GM18520 (cell line): ENCODE data around the gene FCRL2.
"Not testable (repeated sequence)": the region's sequence is repeated elsewhere in the genome, so short reads cannot be mapped to it uniquely, and the experiment has no call there.

Experiments used
- ATAC-seq: cut with Tn5 transposase; IDR thresholded peaks from one replicate; pipeline ENCODE4 v1.9.1; 2021; ENCODE audit not compliant: unreplicated experiment

FCRL2 gene

GRCh38 chr1:157758018-157758417 lies 18.9 kb downstream of the FCRL2 start:
- no peak for ATAC-seq

GRCh38 chr1:157753611-157754010 lies 23.3 kb downstream of the FCRL2 start:
- no peak for ATAC-seq

GRCh38 chr1:157751283-157751682 lies 25.6 kb downstream of the FCRL2 start:
- no peak for ATAC-seq

DNA sequence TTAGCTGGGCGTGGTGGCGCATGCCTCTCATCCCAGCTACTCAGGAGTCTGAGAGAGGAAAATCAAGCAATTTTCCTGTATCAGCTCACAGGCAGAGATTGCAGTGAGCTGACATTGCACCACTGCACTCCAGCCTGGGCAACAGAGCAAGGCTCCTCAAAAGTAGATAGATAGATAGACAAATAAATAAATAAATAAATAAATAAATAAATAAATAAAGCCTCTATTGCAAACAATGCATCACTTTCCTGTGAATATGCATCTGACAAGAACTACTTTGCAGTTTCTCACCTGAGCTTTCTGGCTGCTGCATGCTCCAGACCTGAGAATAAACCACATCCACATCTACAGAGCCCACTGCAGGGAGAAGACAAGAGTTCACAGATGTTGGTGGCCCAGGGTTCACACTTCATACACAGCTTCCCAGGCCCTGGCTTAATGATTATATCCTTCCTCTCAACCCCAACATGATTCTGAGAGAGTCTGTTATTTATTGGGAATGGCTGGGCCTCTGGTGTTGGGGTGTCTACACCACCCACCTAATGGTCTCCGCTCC lies 28.6 kb downstream of the FCRL2 start:
- no peak for ATAC-seq

DNA sequence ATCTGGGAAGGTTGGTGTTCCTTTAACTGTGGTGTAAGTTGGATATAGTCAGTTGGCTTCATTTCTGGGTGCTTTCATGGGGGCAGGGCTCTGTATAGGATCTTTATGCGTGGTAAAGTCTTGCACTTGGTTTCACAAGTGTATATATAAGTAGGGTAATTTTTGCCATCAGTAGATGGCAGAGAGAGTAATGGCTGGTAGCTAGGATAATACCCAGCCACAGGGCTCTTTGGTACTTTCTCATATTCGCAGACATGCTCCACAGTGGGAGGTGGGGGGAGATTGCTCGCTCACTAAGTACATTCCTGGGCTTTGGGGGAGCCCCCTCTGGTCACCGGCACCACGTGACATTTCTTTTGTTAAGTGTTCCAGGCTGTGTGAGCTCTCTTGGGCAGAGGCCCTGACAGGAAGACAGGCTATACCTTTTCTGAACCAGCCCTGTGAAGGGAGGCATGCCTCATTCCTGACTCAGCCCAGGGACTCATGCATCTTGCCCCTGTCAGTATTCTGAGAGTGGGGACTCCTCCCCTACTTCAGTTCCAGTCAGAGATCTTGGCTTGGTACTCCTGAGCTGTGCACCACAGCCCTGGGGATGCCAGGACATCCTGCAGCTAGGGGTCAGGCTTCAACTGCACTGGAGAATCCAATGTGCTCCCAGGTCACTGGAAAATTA lies 37.6 kb downstream of the FCRL2 start:
- ATAC-seq, result no peak

DNA sequence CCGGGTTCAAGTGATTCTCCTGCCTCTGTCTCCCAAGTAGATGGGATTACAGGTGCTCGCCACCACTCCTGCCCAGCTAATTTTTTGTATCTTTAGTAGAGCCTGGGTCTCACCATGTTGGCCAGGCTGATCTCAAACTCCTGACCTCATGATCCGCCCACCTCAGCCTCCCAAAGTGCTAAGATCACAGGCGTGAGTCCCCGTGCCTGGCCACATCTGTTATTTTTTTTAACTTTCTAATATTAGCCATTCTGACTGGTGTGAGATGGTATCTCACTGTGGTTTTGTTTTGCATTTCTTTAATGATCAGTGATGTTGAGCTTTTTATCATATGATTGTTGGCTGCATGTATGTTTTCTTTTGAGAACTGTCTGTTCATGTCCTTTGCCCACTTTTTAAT lies 40.9 kb downstream of the FCRL2 start:
- not testable (repeated sequence) for ATAC-seq

DNA sequence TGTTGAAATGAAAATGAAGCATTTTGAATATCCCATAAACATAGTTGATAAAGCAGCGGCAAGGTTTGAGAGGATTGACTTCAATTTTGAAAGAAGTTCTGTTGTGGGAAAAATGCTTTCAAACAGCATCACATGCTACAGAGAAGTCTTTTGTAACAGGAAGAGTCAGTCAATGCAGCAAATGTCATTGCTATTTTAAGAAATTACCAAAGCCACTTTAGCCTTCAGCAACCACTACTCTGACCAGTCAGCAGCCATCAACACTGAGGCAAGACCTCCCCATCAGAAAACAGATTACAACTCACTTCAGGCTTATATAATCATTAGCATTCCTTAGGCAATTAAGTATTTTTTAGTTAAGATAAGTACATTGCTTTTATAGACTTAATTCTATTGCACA lies 42.6 kb downstream of the FCRL2 start:
- ATAC-seq, result no peak

DNA sequence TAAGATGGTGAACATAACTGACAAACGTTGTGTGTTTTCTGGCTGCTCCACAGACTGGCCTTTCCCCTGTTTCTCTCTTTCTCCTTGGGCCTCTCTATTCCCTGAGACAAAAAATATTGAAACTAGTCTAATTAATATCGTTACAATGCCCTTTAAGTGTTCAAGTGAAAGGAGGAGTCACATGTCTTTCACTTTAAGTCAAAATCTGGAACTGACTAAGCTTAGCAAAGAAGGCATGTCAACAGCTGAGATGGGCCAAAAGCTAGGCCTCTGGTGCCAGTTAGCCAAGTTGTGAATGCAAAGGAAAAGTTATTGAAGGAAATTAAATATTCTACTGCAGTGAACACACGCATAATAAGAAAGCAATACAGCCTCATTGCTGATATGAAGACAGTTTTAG lies 44.2 kb downstream of the FCRL2 start:
- no peak for ATAC-seq

DNA sequence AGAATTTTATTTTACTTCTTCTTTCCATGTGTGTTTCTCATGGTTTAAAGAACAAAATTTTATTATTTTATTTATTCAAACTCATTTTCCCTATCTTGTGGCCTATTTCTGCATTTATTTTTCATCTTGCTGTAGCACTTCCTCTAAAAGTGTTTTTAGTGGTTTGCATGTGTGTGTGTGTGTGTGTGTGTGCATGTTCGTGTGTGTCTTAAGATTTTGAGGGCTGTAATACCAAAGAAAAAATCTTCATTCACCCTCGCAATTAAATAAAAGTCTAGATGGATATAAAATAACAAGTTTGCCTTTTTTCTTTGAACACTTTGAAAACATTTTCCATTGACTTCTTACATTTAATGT lies 51.7 kb downstream of the FCRL2 start:
- no peak for ATAC-seq

GRCh38 chr1:157724537-157725220 lies 52.3 kb downstream of the FCRL2 start:
- no peak for ATAC-seq

DNA sequence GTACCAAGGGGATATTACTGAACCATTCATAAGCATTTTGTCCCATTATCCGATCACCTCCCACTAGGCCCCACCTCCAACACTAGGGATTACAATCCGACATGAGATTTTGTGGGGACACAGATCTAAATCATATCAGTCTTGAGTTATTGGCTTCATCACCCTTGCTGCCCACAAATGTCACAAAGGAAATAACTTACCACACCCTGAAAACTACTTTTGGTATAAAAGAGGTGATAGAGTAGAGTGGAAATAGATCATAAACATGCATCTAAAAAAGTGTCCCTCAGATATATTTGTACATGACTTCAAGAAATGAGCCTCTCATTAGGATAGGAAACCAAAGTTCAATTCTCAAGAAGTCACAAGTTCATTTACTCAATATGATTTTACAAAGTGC lies 53.8 kb downstream of the FCRL2 start:
- ATAC-seq, result no peak

DNA sequence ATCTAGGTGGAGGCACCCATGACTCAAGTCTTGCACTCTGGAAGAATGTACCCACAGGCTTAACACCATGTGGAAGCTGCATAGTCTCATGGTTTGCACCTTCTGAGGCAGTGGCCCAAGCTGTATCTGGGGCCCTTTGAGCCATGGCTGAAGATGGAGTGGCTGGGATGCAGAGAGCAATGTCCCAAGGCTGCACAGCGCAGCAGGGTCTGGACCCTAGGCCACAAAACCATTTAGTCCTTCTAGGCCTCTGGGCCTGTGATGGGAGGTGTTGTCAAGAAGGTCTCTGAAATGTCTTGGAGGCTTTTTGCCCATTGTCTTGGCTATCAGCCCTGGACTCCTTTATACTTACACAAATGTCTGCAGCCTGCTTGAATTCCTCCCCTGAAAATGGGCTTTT lies 54.9 kb downstream of the FCRL2 start:
- no peak for ATAC-seq

DNA sequence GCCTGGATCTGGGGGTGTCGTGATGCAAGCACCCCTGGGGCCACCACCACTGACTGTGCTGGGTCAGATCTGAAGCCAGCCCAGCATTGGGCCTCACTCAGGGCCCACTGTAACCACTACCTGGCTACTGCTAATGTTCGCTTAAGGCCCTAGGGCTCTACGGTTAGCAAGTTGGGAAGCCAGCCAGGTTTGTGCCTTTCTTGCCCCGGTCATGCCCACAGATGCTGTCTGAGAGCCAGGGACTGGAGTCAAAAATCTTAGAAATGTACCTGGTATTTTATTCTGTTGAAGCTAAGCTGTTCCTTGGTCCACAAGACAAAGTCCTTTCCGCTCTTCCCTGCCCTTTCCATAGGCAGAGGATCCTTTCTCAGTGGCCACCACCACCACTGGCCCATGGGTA lies 61.2 kb downstream of the FCRL2 start:
- no peak for ATAC-seq

DNA sequence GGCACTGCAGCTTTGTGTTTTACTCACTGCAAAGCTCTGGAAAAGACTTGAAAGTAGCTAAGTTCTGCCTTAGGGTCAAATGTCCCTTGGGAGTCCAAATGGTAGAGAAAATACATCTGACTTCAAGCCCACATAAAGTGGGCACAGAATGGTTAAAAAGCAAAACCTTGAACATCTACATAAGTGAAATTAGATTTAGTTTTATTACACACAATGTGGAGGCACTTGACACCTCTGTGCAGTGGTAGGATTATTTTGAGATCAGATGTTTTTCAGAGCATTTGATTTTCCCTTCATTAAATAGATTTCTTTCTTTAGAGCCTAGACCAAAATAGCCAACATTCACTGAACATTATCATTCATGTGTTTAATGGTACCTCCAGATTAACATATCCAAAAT lies 65.1 kb downstream of the FCRL2 start:
- ATAC-seq, result no peak

DNA sequence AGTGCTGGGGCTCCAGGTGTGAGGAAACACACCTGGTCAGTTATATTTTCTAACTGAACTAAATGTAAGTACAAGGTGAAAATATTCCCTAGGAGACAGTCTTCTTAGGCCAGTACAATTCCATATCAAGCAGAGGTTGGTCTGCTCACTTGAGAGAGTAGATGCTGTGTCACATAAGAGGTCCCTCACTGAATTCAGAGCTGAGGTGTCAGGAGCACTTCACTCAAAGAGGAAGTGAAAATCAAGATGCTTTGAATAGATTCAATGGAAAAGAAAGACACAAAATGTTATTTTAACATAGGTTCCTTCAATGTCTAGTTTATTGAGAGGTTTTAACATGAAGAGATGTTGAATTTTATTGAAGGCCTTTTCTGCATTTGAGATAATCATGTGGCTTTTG lies 72.1 kb downstream of the FCRL2 start:
- no peak for ATAC-seq

DNA sequence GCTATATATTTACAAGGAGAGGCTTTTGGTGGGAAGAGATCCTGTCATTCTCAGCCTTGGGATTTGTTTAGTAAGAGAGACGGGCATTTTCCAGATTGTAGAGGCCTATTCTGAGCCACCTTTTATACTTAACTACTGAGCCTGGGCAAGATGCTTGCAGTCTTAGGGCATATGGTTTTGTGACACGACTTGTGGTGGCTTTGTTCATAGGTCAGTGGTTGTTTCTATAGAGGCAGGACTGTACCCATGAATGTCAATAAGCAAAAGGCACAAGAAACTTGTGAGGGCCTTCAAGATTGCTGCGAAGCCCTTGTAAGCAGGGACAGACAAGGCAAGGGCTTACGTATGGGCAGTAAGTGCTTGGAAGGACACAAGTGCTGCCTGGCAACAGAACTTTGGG lies 73.0 kb downstream of the FCRL2 start:
- ATAC-seq, result no peak

DNA sequence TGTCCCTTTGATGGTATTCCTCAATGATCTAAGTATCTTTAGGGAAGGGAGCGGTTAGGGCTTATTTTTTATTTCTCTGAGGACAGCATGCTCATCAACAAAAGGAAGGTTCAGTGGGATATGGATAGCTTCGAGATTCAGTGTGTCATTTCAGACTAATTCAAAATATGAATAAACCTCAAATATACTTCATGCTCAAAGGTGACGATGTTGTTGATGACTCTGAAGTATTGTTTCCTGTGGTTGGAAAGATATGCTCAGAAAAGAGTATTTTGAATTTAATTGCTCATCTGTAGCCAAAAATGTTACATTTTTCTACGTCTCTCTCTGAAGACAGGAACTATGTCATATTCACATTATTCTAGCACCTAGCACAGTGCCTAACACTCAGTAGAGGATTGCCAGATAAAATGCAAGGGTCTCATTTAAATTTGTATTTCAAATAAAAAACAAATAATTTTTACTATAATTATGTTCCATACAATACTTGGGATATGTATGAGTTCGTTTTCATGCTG lies 74.6 kb downstream of the FCRL2 start:
- ATAC-seq, result no peak

DNA sequence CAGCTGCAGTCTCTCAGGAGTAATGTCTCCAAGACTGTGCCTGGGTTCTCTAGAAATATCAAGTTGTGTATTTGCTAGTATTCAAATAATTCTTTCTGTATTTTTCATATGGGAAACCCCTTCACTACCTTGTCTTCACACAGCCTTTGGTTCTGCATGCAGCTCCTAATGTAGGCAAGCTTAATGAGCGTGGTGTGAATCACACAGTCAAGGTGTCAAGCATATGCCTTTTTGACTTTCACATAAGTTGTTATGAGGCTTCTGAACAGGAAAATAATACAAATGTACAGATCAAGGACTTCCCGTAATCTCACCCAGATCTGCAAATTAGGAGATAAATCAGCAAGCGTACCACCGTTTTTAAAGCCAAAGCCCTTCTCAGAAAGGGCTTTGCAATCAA lies 76.2 kb downstream of the FCRL2 start, which contains the start of gene FCRL3:
FCRL3 (minus strand) TSS at position 38 of the 400 bp plus-strand sequence. CDS start 280 bp downstream, outside the sequence.
- ATAC-seq, result peak; percentile 85

DNA sequence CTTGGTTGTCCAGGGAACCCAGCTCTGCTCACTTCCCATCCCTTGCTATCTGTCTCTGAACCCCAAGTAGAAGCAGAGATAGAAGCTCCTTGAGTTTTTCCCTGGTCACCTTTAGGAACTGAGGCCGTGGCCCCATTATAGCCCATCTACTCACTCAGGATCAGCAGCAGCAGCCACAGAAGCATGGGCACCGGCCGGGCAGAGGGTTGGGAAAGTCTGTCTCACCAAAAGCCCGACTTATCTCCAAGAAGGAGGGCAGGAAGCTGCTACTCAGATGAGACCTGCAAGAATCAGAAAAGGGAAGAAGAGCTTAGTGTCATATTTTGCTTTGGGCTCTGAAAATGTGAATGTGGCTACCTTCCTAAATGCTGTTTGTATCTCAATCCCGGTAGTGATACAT lies 76.6 kb downstream of the FCRL2 start:
- no peak for ATAC-seq

DNA sequence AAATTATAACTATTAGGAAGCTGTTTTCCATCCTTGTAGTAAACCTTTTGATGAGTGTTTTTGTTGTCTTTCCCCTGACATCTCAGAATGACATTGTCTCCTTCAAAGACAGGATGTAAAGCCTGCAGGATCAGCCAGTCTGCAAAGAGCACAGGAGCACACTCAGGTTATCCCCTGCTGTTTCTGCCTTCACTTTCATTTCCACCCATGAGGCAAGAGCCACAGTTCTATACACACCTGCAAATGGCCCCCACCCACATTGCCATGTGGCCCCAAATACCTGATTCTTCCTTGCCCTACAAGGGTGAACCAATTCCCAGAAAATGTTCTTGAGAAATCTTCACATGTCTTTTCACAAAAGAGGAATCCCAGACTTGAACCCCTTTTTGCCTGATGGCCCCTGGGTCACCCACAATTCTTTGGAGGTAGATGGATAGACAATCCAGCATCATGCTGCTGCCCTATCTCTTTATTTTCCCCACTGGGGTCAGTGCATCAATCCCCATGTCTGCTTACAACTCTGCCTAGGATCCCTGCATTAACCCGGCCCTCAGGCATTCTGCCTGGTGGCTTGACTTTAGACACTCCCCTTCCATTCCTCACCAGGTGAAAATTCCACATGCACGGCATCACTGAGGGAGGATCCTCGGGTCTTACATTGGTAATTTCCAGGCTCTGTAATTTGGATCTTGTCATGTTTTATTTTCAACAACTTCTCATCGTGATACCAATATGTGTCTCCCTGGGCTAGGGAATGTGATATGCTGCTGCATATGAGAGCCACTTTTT lies 79.0 kb downstream of the FCRL2 start:
- no peak for ATAC-seq

DNA sequence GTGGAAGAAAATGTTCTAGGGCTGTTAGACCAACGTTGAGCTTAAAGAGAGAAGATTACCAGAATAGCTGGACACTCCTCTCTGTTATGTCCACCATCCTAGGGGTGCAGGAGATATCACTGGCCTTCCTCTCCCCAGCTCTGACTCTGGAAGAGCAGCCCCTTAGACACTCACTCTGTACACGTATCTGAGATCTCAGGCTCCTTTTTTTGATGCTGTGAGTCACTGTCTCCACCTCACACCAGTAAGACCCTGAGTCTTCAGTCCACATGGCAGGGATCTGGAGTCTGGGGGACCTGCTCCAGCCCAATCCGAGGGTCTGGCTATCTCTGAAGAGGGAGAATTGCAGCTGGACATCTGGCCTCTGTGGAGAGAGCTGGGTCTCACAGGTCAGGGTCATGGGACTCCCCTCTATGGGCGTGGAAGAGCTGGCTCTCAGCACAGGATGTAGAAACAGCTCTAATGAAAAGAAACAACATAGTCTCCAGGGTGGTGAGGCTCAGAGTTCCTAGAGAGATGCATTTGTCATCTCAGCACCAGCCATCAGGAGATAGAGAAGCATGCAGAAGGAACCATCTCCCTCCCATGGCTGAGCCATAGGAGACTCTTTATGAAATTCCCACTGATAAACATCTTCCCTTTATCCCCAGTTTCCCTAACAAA lies 79.8 kb downstream of the FCRL2 start:
- no peak for ATAC-seq
